Measurements from ENCODE around the gene PALLD.

The PALLD gene

GRCh38 chr4:168569931-168570276, 73.1 kb downstream of the PALLD start:
- Mint-ChIP-seq H3K36me3 (ENCODE audit: low read depth) (no peaks in the 10 kb centered on the region), H3K4me1 (ENCODE audit: low read depth) (peaks cover 28% of the 10 kb centered on the region), H3K4me3 (no peak overlapping the region), H3K27ac (no peak overlapping the region), H3K27me3 (peaks cover 5% of the 10 kb centered on the region), H3K9me3 (peaks cover under 1% of the 10 kb centered on the region)
- no peak for DNase-seq

GRCh38 chr4:168570466-168570865, 73.6 kb downstream of the PALLD start:
- DNase-seq: no peak
- Mint-ChIP-seq H3K4me3 (no peak overlapping the region), H3K27ac (no peak overlapping the region), H3K27me3 (peaks cover 6% of the 10 kb centered on the region), H3K36me3 (ENCODE audit: low read depth) (no peaks in the 10 kb centered on the region), H3K9me3 (peaks cover 4% of the 10 kb centered on the region), H3K4me1 (ENCODE audit: low read depth) (peaks cover 33% of the 10 kb centered on the region)

- H3K4me1 Mint-ChIP-seq (ENCODE audit: low read depth): peaks cover 36% of the 10 kb centered on the region
- H3K27ac Mint-ChIP-seq: no peak overlapping the region
- peaks cover 5% of the 10 kb centered on the region for H3K27me3 Mint-ChIP-seq
- H3K36me3 Mint-ChIP-seq (ENCODE audit: low read depth): no peaks in the 10 kb centered on the region
- no peak for DNase-seq
- H3K9me3 Mint-ChIP-seq: peaks cover 4% of the 10 kb centered on the region
- H3K4me3 Mint-ChIP-seq: no peak overlapping the region
Measured at GRCh38 chr4:168572002-168572401, 75.2 kb downstream of the PALLD start.

- H3K36me3 Mint-ChIP-seq (ENCODE audit: low read depth): no peaks in the 10 kb centered on the region
- peaks cover 17% of the 10 kb centered on the region for H3K27me3 Mint-ChIP-seq
- peaks cover 34% of the 10 kb centered on the region for H3K4me1 Mint-ChIP-seq (ENCODE audit: low read depth)
- H3K9me3 Mint-ChIP-seq: peaks cover 7% of the 10 kb centered on the region
- H3K27ac Mint-ChIP-seq: no peak overlapping the region
- no peak overlapping the region for H3K4me3 Mint-ChIP-seq
- DNase-seq: no peak
Measured at GRCh38 chr4:168573870-168574269, 77.0 kb downstream of the PALLD start.

- DNase-seq: no peak
- H3K4me3 Mint-ChIP-seq: no peak overlapping the region
- no peak overlapping the region for H3K27ac Mint-ChIP-seq
- peaks cover 26% of the 10 kb centered on the region for H3K4me1 Mint-ChIP-seq (ENCODE audit: low read depth)
- no peaks in the 10 kb centered on the region for H3K36me3 Mint-ChIP-seq (ENCODE audit: low read depth)
- peaks cover 17% of the 10 kb centered on the region for H3K27me3 Mint-ChIP-seq
- peaks cover 7% of the 10 kb centered on the region for H3K9me3 Mint-ChIP-seq
Measured at GRCh38 chr4:168574581-168575295, 77.9 kb downstream of the PALLD start.

GRCh38 chr4:168575473-168575872, 78.6 kb downstream of the PALLD start:
- Mint-ChIP-seq H3K4me3 (no peak overlapping the region), H3K9me3 (peaks cover 12% of the 10 kb centered on the region), H3K27me3 (peaks cover 19% of the 10 kb centered on the region), H3K27ac (no peak overlapping the region), H3K4me1 (ENCODE audit: low read depth) (peaks cover 23% of the 10 kb centered on the region), H3K36me3 (ENCODE audit: low read depth) (no peaks in the 10 kb centered on the region)
- no peak for DNase-seq

- no peaks in the 10 kb centered on the region for H3K36me3 Mint-ChIP-seq (ENCODE audit: low read depth)
- H3K9me3 Mint-ChIP-seq: peaks cover 18% of the 10 kb centered on the region
- H3K27me3 Mint-ChIP-seq: peaks cover 22% of the 10 kb centered on the region
- H3K27ac Mint-ChIP-seq: no peak overlapping the region
- no peak overlapping the region for H3K4me3 Mint-ChIP-seq
- no peak for DNase-seq
- peaks cover 23% of the 10 kb centered on the region for H3K4me1 Mint-ChIP-seq (ENCODE audit: low read depth)
Measured at GRCh38 chr4:168577624-168578023, 80.8 kb downstream of the PALLD start.

- DNase-seq: no peak
- peaks cover 10% of the 10 kb centered on the region for H3K4me1 Mint-ChIP-seq (ENCODE audit: low read depth)
Measured at GRCh38 chr4:168580228-168580627, 83.4 kb downstream of the PALLD start.

GRCh38 chr4:168584321-168584771, 87.5 kb downstream of the PALLD start:
- peaks cover 7% of the 10 kb centered on the region for H3K4me1 Mint-ChIP-seq (ENCODE audit: low read depth)
- peaks cover 36% of the 10 kb centered on the region for H3K27me3 Mint-ChIP-seq
- H3K27ac Mint-ChIP-seq: no peak overlapping the region
- no peaks in the 10 kb centered on the region for H3K36me3 Mint-ChIP-seq (ENCODE audit: low read depth)
- DNase-seq: no peak
- no peak overlapping the region for H3K4me3 Mint-ChIP-seq
- peaks cover 11% of the 10 kb centered on the region for H3K9me3 Mint-ChIP-seq

More at GRCh38 chr4:168580228-168580627, 83.4 kb downstream of the PALLD start:
- Mint-ChIP-seq H3K27me3 (peaks cover 25% of the 10 kb centered on the region), H3K4me3 (no peak overlapping the region), H3K9me3 (peaks cover 14% of the 10 kb centered on the region), H3K36me3 (ENCODE audit: low read depth) (no peaks in the 10 kb centered on the region), H3K27ac (no peak overlapping the region)

- Mint-ChIP-seq H3K27me3 (peaks cover 44% of the 10 kb centered on the region), H3K27ac (no peak overlapping the region), H3K4me3 (no peak overlapping the region), H3K4me1 (ENCODE audit: low read depth) (peaks cover 7% of the 10 kb centered on the region), H3K36me3 (ENCODE audit: low read depth) (no peaks in the 10 kb centered on the region), H3K9me3 (peaks cover 6% of the 10 kb centered on the region)
- peak; percentile 29 for DNase-seq
Measured at GRCh38 chr4:168585168-168586091, 88.6 kb downstream of the PALLD start.

GRCh38 chr4:168586926-168587325, 90.1 kb downstream of the PALLD start:
- peaks cover 7% of the 10 kb centered on the region for H3K4me1 Mint-ChIP-seq (ENCODE audit: low read depth)

GRCh38 chr4:168587411-168588125, 90.7 kb downstream of the PALLD start:
- Mint-ChIP-seq H3K4me1 (ENCODE audit: low read depth) (peaks cover 7% of the 10 kb centered on the region), H3K27ac (no peak overlapping the region), H3K4me3 (no peak overlapping the region), H3K36me3 (ENCODE audit: low read depth) (no peaks in the 10 kb centered on the region), H3K9me3 (no peaks in the 10 kb centered on the region), H3K27me3 (peaks cover 48% of the 10 kb centered on the region)
- DNase-seq: no peak

More at GRCh38 chr4:168586926-168587325, 90.1 kb downstream of the PALLD start:
- H3K36me3 Mint-ChIP-seq (ENCODE audit: low read depth): no peaks in the 10 kb centered on the region
- H3K27ac Mint-ChIP-seq: no peak overlapping the region
- no peaks in the 10 kb centered on the region for H3K9me3 Mint-ChIP-seq
- no peak for DNase-seq
- H3K27me3 Mint-ChIP-seq: peaks cover 48% of the 10 kb centered on the region
- H3K4me3 Mint-ChIP-seq: no peak overlapping the region

- Mint-ChIP-seq H3K36me3 (ENCODE audit: low read depth) (no peaks in the 10 kb centered on the region), H3K4me3 (no peak overlapping the region), H3K9me3 (no peaks in the 10 kb centered on the region), H3K27ac (no peak overlapping the region), H3K27me3 (peaks cover 44% of the 10 kb centered on the region), H3K4me1 (ENCODE audit: low read depth) (peaks cover 7% of the 10 kb centered on the region)
- DNase-seq: no peak
Measured at GRCh38 chr4:168588916-168589531, 92.2 kb downstream of the PALLD start.

GRCh38 chr4:168592676-168593075, 95.8 kb downstream of the PALLD start:
- Mint-ChIP-seq H3K27me3 (peaks cover 26% of the 10 kb centered on the region), H3K9me3 (no peaks in the 10 kb centered on the region), H3K4me1 (ENCODE audit: low read depth) (no peaks in the 10 kb centered on the region), H3K4me3 (no peak overlapping the region), H3K27ac (no peak overlapping the region), H3K36me3 (ENCODE audit: low read depth) (no peaks in the 10 kb centered on the region)
- no peak for DNase-seq
